ENCODE measurements around the gene GALNT17. TPM values are rescaled to one million over a fixed set of nuclear protein-coding genes. Genes with fewer than 3 reads are reported as not detected.

Gene GALNT17
- total RNA-seq, 1 donor from 2014 or later = 20.2 TPM

- peaks cover 5% of the 10 kb centered on the region for H3K27me3 Mint-ChIP-seq
- peak; percentile 7 for DNase-seq (ENCODE audit: extremely low spot score, unreplicated experiment)
- peaks cover 19% of the 10 kb centered on the region for H3K9me3 Mint-ChIP-seq
- H3K4me1 Mint-ChIP-seq (ENCODE audit: unreplicated experiment) = no peaks in the 10 kb centered on the region
- H3K27ac Mint-ChIP-seq = no peak overlapping the region
- peaks cover 4% of the 10 kb centered on the region for H3K36me3 Mint-ChIP-seq
- no peak overlapping the region for H3K4me3 Mint-ChIP-seq
- no peak for TF ChIP-seq CTCF (conservative IDR thresholded peaks at IDR 0.05)
Observed at GRCh38 chr7:71377469-71377868, 245.5 kb downstream of the GALNT17 start.

GRCh38 chr7:71384094-71384493 is 252.2 kb downstream of the GALNT17 start:
- peaks cover 8% of the 10 kb centered on the region for H3K9me3 Mint-ChIP-seq
- H3K4me1 Mint-ChIP-seq (ENCODE audit: unreplicated experiment) = no peaks in the 10 kb centered on the region
- no peak overlapping the region for H3K27ac Mint-ChIP-seq
- peaks cover 3% of the 10 kb centered on the region for H3K27me3 Mint-ChIP-seq
- no peak for TF ChIP-seq CTCF (conservative IDR thresholded peaks at IDR 0.05)
- H3K4me3 Mint-ChIP-seq = no peak overlapping the region
- no peak for DNase-seq (ENCODE audit: extremely low spot score, unreplicated experiment)
- peaks cover 3% of the 10 kb centered on the region for H3K36me3 Mint-ChIP-seq

- H3K36me3 Mint-ChIP-seq = peaks cover 7% of the 10 kb centered on the region
- H3K4me1 Mint-ChIP-seq (ENCODE audit: unreplicated experiment) = no peaks in the 10 kb centered on the region
- H3K27ac Mint-ChIP-seq = no peak overlapping the region
- no peaks in the 10 kb centered on the region for H3K27me3 Mint-ChIP-seq
- no peak for TF ChIP-seq CTCF (conservative IDR thresholded peaks at IDR 0.05)
- H3K9me3 Mint-ChIP-seq = no peaks in the 10 kb centered on the region
- H3K4me3 Mint-ChIP-seq = no peak overlapping the region
- no peak for DNase-seq (ENCODE audit: extremely low spot score, unreplicated experiment)
Observed at GRCh38 chr7:71385330-71385729, 253.4 kb downstream of the GALNT17 start.

GRCh38 chr7:71386152-71386785 is 254.3 kb downstream of the GALNT17 start:
- no peak for DNase-seq (ENCODE audit: extremely low spot score, unreplicated experiment)
- H3K27ac Mint-ChIP-seq = no peak overlapping the region
- H3K27me3 Mint-ChIP-seq = no peaks in the 10 kb centered on the region
- H3K9me3 Mint-ChIP-seq = peaks cover 6% of the 10 kb centered on the region
- no peak overlapping the region for H3K4me3 Mint-ChIP-seq
- no peaks in the 10 kb centered on the region for H3K4me1 Mint-ChIP-seq (ENCODE audit: unreplicated experiment)
- TF ChIP-seq CTCF (conservative IDR thresholded peaks at IDR 0.05) = no peak
- peaks cover 7% of the 10 kb centered on the region for H3K36me3 Mint-ChIP-seq

- Mint-ChIP-seq H3K36me3 (peaks cover 7% of the 10 kb centered on the region), H3K9me3 (peaks cover 6% of the 10 kb centered on the region), H3K27ac (no peak overlapping the region), H3K27me3 (no peaks in the 10 kb centered on the region), H3K4me1 (ENCODE audit: unreplicated experiment) (no peaks in the 10 kb centered on the region), H3K4me3 (no peak overlapping the region)
- no peak for TF ChIP-seq CTCF (conservative IDR thresholded peaks at IDR 0.05)
- no peak for DNase-seq (ENCODE audit: extremely low spot score, unreplicated experiment)
Observed at GRCh38 chr7:71388181-71388580, 256.2 kb downstream of the GALNT17 start.
